HEK293T (cell line): Measurements from ENCODE around the gene IFNLR1.

ENCODE experiments used
- BHLHE40 ChIP-seq: fragments of 450-650 bp; IDR thresholded peaks from 2 replicates; pipeline ENCODE4 v1.6.1; 2016; ENCODE audit warnings: mild to moderate bottlenecking, moderate library complexity, borderline replicate concordance
- CTBP1 ChIP-seq: fragments of 450-650 bp; IDR thresholded peaks from 2 replicates; pipeline ENCODE4 v1.6.1; 2016; ENCODE audit warnings: borderline replicate concordance
- ELF4 ChIP-seq: fragments of 450-650 bp; IDR thresholded peaks from 2 replicates; pipeline ENCODE4 v1.6.1; 2017; ENCODE audit warnings: antibody characterized with exemption
- FOXA1 ChIP-seq: fragments of 450-650 bp; IDR thresholded peaks from 2 replicates; pipeline ENCODE4 v1.6.1; 2016; ENCODE audit warnings: mild to moderate bottlenecking
- FOXM1 ChIP-seq: fragments of 450-650 bp; IDR thresholded peaks from 2 replicates; pipeline ENCODE4 v1.6.1; 2017; ENCODE audit warnings: mild to moderate bottlenecking, borderline replicate concordance
- HDGF ChIP-seq: fragments of 450-650 bp; IDR thresholded peaks from 2 replicates; pipeline ENCODE4 v1.6.1; 2017; ENCODE audit warnings: antibody characterized with exemption, borderline replicate concordance
- L3MBTL2 ChIP-seq: fragments of 450-650 bp; conservative IDR thresholded peaks from 2 replicates; pipeline ENCODE4 v1.6.1; 2016; ENCODE audit warnings: mild to moderate bottlenecking
- LEF1 ChIP-seq: fragments of 450-650 bp; IDR thresholded peaks from 2 replicates; pipeline ENCODE4 v1.6.1; 2017; ENCODE audit warnings: mild to moderate bottlenecking, borderline replicate concordance
- NFRKB ChIP-seq: fragments of 450-650 bp; IDR thresholded peaks from 2 replicates; pipeline ENCODE4 v1.6.1; 2016; ENCODE audit warnings: mild to moderate bottlenecking, moderate library complexity
- SP1 ChIP-seq: fragments of 450-650 bp; IDR thresholded peaks from 2 replicates; pipeline ENCODE4 v1.6.1; 2017
- SUZ12 ChIP-seq: fragments of 450-650 bp; IDR thresholded peaks from 2 replicates; pipeline ENCODE4 v1.6.1; 2016; ENCODE audit warnings: mild to moderate bottlenecking
- TARDBP ChIP-seq: fragments of 450-650 bp; IDR thresholded peaks from 2 replicates; pipeline ENCODE4 v1.6.1; 2016

GRCh38 chr1:24216276-24217074 lies 29.4 kb upstream of the IFNLR1 start:
- no peak for TF ChIP-seq HDGF
- TF ChIP-seq FOXM1: no peak
- TF ChIP-seq SUZ12: no peak
- no peak for TF ChIP-seq NFRKB
- TF ChIP-seq BHLHE40: no peak
- TF ChIP-seq ELF4: no peak
- TF ChIP-seq LEF1: no peak
- no peak for TF ChIP-seq L3MBTL2
- TF ChIP-seq TARDBP: no peak
- TF ChIP-seq SP1: no peak
- TF ChIP-seq CTBP1: no peak
- TF ChIP-seq FOXA1: no peak
